ENCODE measurements around the gene BARHL1.

Gene BARHL1

GRCh38 chr9:132582276-132582785, at the start of gene BARHL1:
Gene BARHL1, plus strand, starts transcription at chr9:132582606. Its CDS starts 192 bp downstream, at chr9:132582798.
- no peak for DNase-seq

DNA sequence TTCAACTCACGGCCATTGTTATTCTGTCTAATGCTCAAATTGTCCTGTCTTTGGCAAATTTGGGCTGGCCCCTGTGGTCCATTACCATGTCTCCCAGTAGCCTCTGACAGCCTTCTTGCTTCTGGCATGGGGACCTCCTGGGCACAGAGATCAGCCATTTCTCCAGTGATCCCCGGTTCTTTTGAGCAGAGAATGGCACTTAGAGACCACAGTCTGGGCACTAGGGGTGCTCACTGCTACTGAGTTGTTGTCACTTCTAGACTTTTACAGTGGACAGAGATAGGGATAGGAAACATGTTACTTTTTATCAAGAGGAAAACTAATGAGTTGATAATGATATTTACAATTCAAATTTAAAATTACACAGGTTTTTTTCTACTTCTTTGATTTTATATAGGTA, 47.6 kb upstream of the BARHL1 start:
- no peak for DNase-seq

GRCh38 chr9:132536124-132536523, 46.3 kb upstream of the BARHL1 start:
- DNase-seq = no peak

- DNase-seq = no peak
Observed at GRCh38 chr9:132537352-132537751, 45.1 kb upstream of the BARHL1 start.

DNA sequence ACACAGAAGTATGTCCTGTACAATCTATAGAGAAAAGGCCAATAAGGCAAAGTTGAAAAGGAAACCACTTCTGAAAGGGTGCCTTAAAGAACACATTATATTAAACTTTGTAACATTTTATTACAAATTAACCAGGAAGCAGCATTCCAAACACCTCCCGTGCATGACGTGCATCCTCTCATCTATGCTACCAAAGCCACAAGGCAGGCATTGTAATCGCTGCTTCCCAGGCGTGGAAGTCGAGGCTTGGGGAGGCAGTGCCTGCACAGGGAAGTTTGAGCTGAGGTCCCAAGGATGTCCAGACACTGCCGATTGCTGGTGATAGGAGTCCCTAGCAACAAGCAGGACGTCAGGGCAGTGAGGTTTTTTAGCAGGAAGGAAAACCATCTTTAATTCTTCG, 44.3 kb upstream of the BARHL1 start:
- no peak for DNase-seq

GRCh38 chr9:132539096-132539495, 43.3 kb upstream of the BARHL1 start:
- DNase-seq = no peak

DNA sequence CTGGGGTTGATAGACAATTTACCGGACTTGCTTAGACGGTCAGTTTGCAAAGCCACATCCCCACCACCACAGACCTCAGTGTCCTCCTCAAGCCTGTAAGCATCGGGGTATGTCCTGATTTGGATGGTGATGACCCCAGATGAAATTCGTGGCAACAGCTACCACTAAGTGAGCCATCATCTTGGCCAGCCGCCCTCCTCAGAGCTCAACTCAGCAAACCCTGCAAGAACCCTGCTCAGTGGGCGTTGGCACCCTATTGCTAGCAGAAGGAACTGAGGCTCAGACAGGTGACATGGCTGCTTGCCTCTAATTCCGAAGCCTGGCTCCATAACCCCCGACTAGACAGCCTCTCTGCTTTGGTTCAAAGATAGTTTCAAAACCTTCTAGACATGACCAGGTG, 41.4 kb upstream of the BARHL1 start:
- no peak for DNase-seq

GRCh38 chr9:132541870-132542830, 40.3 kb upstream of the BARHL1 start:
- no peak for DNase-seq

DNA sequence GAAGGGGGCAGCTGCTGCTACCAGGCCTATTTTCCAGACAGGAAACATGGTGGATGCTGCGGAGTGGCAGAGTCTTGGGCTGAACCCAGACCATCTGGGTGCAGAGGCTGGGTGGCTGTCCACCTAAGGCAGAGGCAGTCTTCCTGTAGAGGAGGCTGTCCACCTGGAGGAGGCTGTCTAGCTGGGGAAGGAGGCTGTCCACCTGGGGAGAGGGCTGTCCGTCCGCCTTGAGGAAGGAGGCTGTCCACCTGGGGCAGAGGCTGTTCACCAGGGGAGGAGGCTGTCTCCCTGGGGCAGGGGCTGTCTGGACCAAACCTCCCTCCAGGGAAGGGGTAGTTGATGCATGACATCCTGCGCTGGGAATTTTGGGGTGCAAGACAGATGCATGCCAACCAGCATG, 39.2 kb upstream of the BARHL1 start:
- no peak for DNase-seq

GRCh38 chr9:132543960-132544359, 38.4 kb upstream of the BARHL1 start:
- peak; percentile 18 for DNase-seq

DNA sequence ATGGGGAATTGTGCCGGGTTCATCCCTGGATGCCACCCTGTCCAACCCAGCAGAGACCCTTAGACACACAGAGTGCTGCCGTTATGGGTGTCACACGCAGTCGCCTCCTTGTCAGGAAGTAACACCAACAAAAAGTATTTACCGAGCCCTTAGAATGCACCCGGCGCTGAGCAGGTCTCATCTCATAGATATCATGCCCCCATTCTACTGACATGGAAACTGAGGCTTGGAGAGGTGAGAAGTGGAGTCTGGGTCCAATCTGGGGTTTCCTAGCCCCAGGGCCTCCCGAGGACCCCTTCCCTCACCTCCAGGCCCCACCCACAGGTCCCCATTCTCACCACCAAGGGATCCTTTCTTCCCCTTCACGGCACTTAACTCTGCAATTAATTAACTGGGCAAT, 36.8 kb upstream of the BARHL1 start:
- DNase-seq = no peak

- DNase-seq = peak; percentile 68
Observed at GRCh38 chr9:132546148-132547051, 36.0 kb upstream of the BARHL1 start.

DNA sequence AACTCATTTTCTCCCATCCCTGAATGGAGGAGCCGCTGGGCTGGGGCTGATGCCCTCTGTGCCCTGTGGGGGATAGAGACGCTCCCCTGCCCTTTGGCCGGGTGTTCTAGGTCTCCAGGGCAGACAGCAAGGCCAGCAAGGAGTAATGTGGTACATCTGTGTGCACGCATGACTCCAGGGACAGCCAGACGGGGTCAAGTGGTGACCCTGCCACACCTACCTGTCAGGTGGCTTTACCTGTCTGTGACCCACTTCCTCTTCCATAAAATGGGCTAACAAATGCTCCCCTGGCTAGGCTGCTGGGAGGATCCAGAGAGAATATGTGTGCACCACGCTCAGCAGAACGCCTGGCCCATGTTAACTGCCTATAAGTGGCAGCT, 35.4 kb upstream of the BARHL1 start:
- DNase-seq = no peak

DNA sequence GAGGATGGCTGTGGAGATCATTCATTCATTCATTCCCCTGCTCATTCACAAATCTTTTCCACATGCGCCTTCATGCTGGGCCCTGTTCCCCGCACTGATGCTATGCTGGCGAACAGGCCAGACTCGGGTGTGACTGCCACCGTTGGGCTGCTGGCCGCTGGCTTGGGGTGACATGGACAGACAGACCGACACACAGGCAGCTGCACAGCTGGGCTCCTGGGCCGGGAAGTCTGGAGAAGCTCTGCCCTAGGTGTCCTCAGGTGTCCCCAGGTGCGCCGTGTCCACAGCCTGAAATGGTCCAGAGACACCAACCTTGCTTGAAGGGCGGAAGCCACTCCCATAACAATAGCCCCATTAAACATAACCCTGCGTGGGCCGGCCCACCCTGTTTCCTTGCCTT, 35.0 kb upstream of the BARHL1 start:
- no peak for DNase-seq

DNA sequence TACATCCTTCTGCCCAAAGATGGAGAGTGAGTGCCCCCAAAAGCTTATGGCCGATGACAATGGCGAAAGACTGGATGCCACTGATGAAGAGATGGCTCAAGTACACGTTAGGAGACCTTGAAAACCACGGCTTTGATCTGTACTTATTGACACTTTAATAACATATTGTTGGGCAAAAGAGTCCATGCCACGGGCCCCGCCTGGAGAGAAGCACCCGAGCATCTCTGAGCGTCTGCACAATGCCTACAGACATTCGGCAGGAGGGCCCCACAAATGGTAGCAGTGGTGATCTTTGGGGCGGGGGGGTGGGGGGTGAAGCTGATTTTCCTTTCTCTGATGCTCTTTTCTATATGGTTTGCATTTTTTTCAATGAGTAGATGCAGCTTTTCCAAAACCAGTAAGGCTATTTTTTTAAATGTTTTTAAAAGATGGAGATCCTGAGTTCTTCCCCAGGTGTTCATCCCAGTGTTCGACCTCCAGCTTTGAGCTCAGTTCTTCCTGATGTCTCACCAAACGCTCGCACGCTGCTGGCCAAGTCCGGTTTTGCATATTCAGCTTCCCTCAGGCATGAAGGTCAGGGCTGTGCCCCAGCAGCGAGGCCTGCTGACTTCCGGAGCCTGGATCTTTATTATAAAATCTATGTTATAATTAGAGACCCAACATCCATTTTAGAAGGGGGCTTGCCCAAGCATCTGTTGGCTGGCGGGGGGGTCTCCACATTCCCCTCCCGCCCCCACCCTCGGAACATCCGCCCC, 34.3 kb upstream of the BARHL1 start:
- DNase-seq = no peak

GRCh38 chr9:132548751-132549640, 33.4 kb upstream of the BARHL1 start:
- no peak for DNase-seq

- no peak for DNase-seq
Observed at GRCh38 chr9:132551556-132551955, 30.9 kb upstream of the BARHL1 start.

DNA sequence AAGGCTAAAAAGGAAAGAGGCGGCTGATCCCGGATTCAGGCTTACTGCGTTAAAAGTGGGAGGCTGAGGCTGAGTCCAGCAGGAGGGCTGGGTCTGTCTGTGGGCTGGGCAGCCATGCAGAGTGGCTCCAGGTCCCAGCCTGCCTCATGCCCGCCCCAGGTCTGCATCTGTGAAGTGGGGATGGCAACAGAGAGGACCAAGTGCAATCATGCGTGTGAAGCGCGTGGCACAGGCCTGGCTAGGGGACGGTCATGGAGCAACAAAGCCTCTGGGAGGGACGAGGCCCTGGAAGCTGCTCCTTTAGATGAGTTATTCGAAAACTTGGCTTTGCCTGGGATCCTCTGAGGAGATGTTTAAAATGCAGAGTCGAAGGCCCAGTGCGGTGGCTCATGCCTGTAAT, 30.4 kb upstream of the BARHL1 start:
- no peak for DNase-seq

DNA sequence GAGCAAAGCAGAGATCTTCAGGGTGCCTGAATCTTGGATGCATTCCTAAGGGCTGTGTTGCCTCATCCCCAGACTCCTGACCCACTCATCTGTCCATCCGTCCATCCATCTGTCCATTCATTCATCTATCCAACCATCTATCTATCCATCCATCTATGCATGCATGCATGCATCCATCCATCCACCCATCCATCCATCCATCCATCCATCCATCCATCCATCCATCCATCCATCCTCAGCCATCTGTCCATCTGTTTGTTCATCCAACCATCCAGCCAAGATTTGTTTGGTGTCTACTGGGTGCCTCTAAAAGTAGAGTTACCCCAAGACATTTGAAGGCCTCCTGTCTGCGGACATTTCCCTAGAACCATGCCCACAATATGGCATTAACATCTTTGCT, 27.7 kb upstream of the BARHL1 start:
- DNase-seq = no peak

GRCh38 chr9:132555528-132555927, 26.9 kb upstream of the BARHL1 start:
- no peak for DNase-seq

DNA sequence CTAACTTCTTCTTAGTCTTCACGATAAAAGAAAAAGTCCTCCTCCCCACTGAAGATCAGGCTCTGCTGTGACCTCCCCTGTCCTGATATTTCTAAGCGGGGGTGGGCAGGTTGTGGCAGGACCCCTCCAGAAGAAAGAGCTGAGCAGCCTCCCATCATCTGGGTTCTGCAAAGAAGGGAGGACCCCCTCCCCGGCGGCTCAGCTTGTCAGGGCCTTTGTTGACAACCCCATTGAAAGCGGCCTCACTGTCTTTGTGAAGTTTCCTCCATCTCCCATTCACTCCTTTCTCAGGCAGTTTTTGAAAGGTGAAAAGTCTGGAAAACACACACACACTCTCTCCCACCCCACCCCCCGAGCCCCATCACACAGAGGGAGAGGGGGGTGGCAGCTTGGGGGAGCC, 26.2 kb upstream of the BARHL1 start:
- no peak for DNase-seq

DNA sequence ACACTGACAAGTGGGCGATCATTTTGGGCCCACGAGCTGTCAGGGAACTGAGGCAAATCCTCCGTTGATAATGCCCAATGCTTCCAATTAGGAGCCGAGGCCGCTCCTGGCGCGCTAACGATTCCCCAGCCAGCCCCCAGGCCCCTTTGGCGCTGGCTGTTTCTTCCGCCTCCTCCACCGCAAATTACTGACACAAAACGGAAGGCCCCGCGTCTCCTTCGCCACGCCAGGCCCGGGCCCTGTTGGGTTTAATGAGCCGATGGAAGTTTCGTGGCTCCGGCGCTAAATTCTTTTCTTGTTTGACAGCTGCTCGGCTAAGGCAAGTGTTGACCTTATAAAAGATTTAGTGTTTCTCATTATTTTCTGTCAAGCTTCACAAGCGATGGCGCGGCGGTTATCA, 25.7 kb upstream of the BARHL1 start:
- DNase-seq = no peak
